Upper lobe of left lung (tissue), 4 donors: ENCODE data around the gene HAO2.

ENCODE experiments used
- POLR2AphosphoS5 ChIP-seq, 2 donors: sonication (generic); formaldehyde crosslinking; IDR thresholded peaks; one replicate each; pipeline ENCODE4 v1.5.1; 2017; ENCODE audit warnings: antibody characterized with exemption in 2 of 2
- TF ChIP-seq, protein P1 (sequence below), 6 experiments: fragments of 450-650 bp in 4 of 6; fragments of 200-600 bp in 2 of 6; sonication (generic) in 2 of 6; IDR thresholded peaks; one replicate each; pipeline ENCODE4 v1.5.1; 2016 to 2019; ENCODE audit warnings: antibody characterized with exemption in 6 of 6

DNA sequence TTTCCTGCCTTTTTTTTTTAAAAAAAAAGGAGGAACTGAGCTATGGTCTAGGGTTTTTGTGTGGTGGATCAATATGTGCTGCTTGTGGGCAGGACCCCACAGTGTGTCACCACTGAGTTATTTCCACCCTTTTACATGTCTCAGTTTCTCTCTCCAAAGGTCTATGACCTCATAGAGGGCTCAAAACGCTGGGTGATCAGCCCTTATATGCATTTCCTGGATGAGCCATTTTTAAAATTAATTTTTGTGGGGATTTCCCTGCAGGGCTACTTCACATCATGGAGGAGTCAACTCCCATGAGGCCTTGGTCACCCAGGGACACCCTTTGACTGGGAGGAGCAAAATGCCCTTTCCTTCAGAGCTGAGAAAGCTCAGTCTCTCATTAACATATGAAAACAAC, 20.7 kb upstream of the HAO2 start:
- TF ChIP-seq, protein P1, sequence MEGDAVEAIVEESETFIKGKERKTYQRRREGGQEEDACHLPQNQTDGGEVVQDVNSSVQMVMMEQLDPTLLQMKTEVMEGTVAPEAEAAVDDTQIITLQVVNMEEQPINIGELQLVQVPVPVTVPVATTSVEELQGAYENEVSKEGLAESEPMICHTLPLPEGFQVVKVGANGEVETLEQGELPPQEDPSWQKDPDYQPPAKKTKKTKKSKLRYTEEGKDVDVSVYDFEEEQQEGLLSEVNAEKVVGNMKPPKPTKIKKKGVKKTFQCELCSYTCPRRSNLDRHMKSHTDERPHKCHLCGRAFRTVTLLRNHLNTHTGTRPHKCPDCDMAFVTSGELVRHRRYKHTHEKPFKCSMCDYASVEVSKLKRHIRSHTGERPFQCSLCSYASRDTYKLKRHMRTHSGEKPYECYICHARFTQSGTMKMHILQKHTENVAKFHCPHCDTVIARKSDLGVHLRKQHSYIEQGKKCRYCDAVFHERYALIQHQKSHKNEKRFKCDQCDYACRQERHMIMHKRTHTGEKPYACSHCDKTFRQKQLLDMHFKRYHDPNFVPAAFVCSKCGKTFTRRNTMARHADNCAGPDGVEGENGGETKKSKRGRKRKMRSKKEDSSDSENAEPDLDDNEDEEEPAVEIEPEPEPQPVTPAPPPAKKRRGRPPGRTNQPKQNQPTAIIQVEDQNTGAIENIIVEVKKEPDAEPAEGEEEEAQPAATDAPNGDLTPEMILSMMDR (IDR thresholded peaks at IDR 0.05) = no peak
- no peak for TF ChIP-seq POLR2AphosphoS5 (IDR thresholded peaks at IDR 0.05)
